ENCODE results near the gene FRMPD2.
"Not testable (repeated sequence)": the region's sequence is repeated elsewhere in the genome, so short reads cannot be mapped to it uniquely, and the experiment has no call there.

Gene FRMPD2

GRCh38 chr10:48233559-48234005 is 40.9 kb downstream of the FRMPD2 start:
- no peak for DNase-seq (ENCODE audit: low read depth in 2 of 2)

- DNase-seq (ENCODE audit: low read depth in 2 of 2) = no peak
These were observed 41.6 kb downstream of the FRMPD2 start for GRCh38 chr10:48232717-48233447.

GRCh38 chr10:48231699-48232315 is 42.7 kb downstream of the FRMPD2 start:
- DNase-seq (ENCODE audit: low read depth in 2 of 2) = no peak

GRCh38 chr10:48231178-48231577 is 43.3 kb downstream of the FRMPD2 start:
- no peak for DNase-seq (ENCODE audit: low read depth in 2 of 2)

- DNase-seq (ENCODE audit: low read depth in 2 of 2) = no peak
These were observed 47.3 kb downstream of the FRMPD2 start for GRCh38 chr10:48227213-48227612.

GRCh38 chr10:48224979-48225560 is 49.4 kb downstream of the FRMPD2 start:
- no peak for DNase-seq (ENCODE audit: low read depth in 2 of 2)

- no peak for DNase-seq (ENCODE audit: low read depth in 2 of 2)
These were observed 50.2 kb downstream of the FRMPD2 start for GRCh38 chr10:48224296-48224695.

GRCh38 chr10:48221814-48222213 is 52.7 kb downstream of the FRMPD2 start:
- no peak for DNase-seq (ENCODE audit: low read depth in 2 of 2)

- DNase-seq (ENCODE audit: low read depth in 2 of 2) = not testable (repeated sequence)
These were observed 53.5 kb downstream of the FRMPD2 start for GRCh38 chr10:48221031-48221430.

GRCh38 chr10:48219194-48219593 is 55.3 kb downstream of the FRMPD2 start:
- no peak for DNase-seq (ENCODE audit: low read depth in 2 of 2)

- DNase-seq (ENCODE audit: low read depth in 2 of 2) = no peak
These were observed 57.8 kb downstream of the FRMPD2 start for GRCh38 chr10:48216744-48217143.

GRCh38 chr10:48216204-48216505 is 58.3 kb downstream of the FRMPD2 start:
- DNase-seq (ENCODE audit: low read depth in 2 of 2) = no peak

GRCh38 chr10:48215486-48216203 is 58.9 kb downstream of the FRMPD2 start:
- peak; percentile 11 to 15 for DNase-seq (ENCODE audit: low read depth in 2 of 2)

- DNase-seq (ENCODE audit: low read depth in 2 of 2) = no peak
These were observed 59.6 kb downstream of the FRMPD2 start for GRCh38 chr10:48214716-48215485.

- DNase-seq (ENCODE audit: low read depth in 2 of 2) = no peak
These were observed 61.4 kb downstream of the FRMPD2 start for GRCh38 chr10:48213047-48213446.

- DNase-seq (ENCODE audit: low read depth in 2 of 2) = no peak
These were observed 62.7 kb downstream of the FRMPD2 start for GRCh38 chr10:48211777-48212176.

- no peak for DNase-seq (ENCODE audit: low read depth in 2 of 2)
These were observed 63.5 kb downstream of the FRMPD2 start for GRCh38 chr10:48210966-48211365.

GRCh38 chr10:48210391-48210790 is 64.1 kb downstream of the FRMPD2 start:
- DNase-seq (ENCODE audit: low read depth in 2 of 2) = no peak

GRCh38 chr10:48209241-48209640 is 65.3 kb downstream of the FRMPD2 start:
- DNase-seq (ENCODE audit: low read depth in 2 of 2) = no peak

- DNase-seq (ENCODE audit: low read depth in 2 of 2) = no peak
These were observed 66.6 kb downstream of the FRMPD2 start for GRCh38 chr10:48207853-48208252.

- no peak for DNase-seq (ENCODE audit: low read depth in 2 of 2)
These were observed 67.8 kb downstream of the FRMPD2 start for GRCh38 chr10:48206482-48207250.
